Uterus (tissue), 2 donors: ENCODE measurements around the gene LIMK2.

Experiments
- POLR2A ChIP-seq, 2 donors: fragments of 450-650 bp; IDR thresholded peaks; one replicate each; pipeline ENCODE4 v1.6.1; 2016; ENCODE audit warnings: antibody characterized with exemption in 2 of 2, mild to moderate bottlenecking in 1 of 2, moderate library complexity in 1 of 2
- TF ChIP-seq, protein P1 (sequence below), 4 experiments: fragments of 200-600 bp in 2 of 4; fragments of 450-650 bp in 2 of 4; sonication (generic) in 2 of 4; IDR thresholded peaks; one replicate each; pipeline ENCODE4 v1.5.1; 2016 to 2019; ENCODE audit warnings: antibody characterized with exemption in 4 of 4, mild to moderate bottlenecking in 2 of 4, moderate library complexity in 1 of 4

DNA sequence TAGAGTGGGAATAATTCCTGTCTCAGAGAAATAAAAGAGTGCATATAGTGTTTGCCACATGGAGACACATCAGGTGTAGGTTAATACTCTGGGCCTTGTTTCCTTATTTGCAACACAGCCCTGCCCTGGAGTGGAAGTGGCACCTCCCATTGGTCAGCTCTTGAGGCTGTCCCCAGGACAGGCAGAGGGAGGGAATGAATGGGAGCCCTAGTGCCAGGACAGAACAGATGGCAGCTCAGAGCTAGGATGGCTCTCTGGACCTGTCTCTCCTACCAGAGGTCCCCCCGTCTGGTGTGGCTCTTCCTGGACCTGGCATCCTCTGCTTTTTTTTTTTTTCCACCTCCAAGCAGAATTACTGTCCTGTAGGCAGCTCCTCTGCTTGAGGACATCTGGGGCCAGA, 35.6 kb downstream of the LIMK2 start:
- TF ChIP-seq, protein P1, sequence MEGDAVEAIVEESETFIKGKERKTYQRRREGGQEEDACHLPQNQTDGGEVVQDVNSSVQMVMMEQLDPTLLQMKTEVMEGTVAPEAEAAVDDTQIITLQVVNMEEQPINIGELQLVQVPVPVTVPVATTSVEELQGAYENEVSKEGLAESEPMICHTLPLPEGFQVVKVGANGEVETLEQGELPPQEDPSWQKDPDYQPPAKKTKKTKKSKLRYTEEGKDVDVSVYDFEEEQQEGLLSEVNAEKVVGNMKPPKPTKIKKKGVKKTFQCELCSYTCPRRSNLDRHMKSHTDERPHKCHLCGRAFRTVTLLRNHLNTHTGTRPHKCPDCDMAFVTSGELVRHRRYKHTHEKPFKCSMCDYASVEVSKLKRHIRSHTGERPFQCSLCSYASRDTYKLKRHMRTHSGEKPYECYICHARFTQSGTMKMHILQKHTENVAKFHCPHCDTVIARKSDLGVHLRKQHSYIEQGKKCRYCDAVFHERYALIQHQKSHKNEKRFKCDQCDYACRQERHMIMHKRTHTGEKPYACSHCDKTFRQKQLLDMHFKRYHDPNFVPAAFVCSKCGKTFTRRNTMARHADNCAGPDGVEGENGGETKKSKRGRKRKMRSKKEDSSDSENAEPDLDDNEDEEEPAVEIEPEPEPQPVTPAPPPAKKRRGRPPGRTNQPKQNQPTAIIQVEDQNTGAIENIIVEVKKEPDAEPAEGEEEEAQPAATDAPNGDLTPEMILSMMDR (IDR thresholded peaks at IDR 0.05), result no peak
- no peak for TF ChIP-seq POLR2A (IDR thresholded peaks at IDR 0.05)
